GM19043 (cell line): ENCODE data around the gene LGR4.
"Not testable (repeated sequence)": the region's sequence is repeated elsewhere in the genome, so short reads cannot be mapped to it uniquely, and the experiment has no call there.

Experiments used
- ATAC-seq: cut with Tn5 transposase; IDR thresholded peaks from one replicate; pipeline ENCODE4 v1.9.1; 2021; ENCODE audit warnings: low read depth; ENCODE audit not compliant: unreplicated experiment

Gene LGR4

GRCh38 chr11:27462543-27462942 is 10.0 kb downstream of the LGR4 start:
- no peak for ATAC-seq

GRCh38 chr11:27460158-27460978 is 12.2 kb downstream of the LGR4 start:
- no peak for ATAC-seq

- ATAC-seq = no peak
Observed at GRCh38 chr11:27459191-27459590, 13.4 kb downstream of the LGR4 start.

- no peak for ATAC-seq
Observed at GRCh38 chr11:27458182-27458581, 14.4 kb downstream of the LGR4 start.

- ATAC-seq = no peak
Observed at GRCh38 chr11:27456795-27457329, 15.7 kb downstream of the LGR4 start.

GRCh38 chr11:27456140-27456794 is 16.3 kb downstream of the LGR4 start:
- no peak for ATAC-seq

GRCh38 chr11:27455667-27456066 is 16.9 kb downstream of the LGR4 start:
- no peak for ATAC-seq

- no peak for ATAC-seq
Observed at GRCh38 chr11:27453701-27454100, 18.9 kb downstream of the LGR4 start.

GRCh38 chr11:27452147-27452546 is 20.4 kb downstream of the LGR4 start:
- ATAC-seq = no peak

- ATAC-seq = no peak
Observed at GRCh38 chr11:27451244-27451965, 21.2 kb downstream of the LGR4 start.

GRCh38 chr11:27448184-27448540 is 24.4 kb downstream of the LGR4 start:
- not testable (repeated sequence) for ATAC-seq

- ATAC-seq = no peak
Observed at GRCh38 chr11:27447288-27448183, 25.1 kb downstream of the LGR4 start.

GRCh38 chr11:27445625-27446024 is 27.0 kb downstream of the LGR4 start:
- no peak for ATAC-seq

GRCh38 chr11:27444801-27445215 is 27.8 kb downstream of the LGR4 start:
- ATAC-seq = no peak

GRCh38 chr11:27443746-27444507 is 28.7 kb downstream of the LGR4 start:
- ATAC-seq = no peak

GRCh38 chr11:27443227-27443626 is 29.4 kb downstream of the LGR4 start:
- no peak for ATAC-seq

- ATAC-seq = no peak
Observed at GRCh38 chr11:27440090-27440489, 32.5 kb downstream of the LGR4 start.

- ATAC-seq = no peak
Observed at GRCh38 chr11:27438595-27438981, 34.0 kb downstream of the LGR4 start.

- ATAC-seq = no peak
Observed at GRCh38 chr11:27437829-27438594, 34.6 kb downstream of the LGR4 start.
